ENCODE results near the gene CYB561A3. TPM values are rescaled to one million over a fixed set of nuclear protein-coding genes. Genes with fewer than 3 reads are reported as not detected.
A peak's percentile ranks its signal among the peaks of the same experiment; 100 is the strongest.

CYB561A3 gene, protein sequence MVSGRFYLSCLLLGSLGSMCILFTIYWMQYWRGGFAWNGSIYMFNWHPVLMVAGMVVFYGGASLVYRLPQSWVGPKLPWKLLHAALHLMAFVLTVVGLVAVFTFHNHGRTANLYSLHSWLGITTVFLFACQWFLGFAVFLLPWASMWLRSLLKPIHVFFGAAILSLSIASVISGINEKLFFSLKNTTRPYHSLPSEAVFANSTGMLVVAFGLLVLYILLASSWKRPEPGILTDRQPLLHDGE
- 10 to 100 TPM; 15.0 to 18.5 (median 17.9) TPM for total RNA-seq
- polyA plus RNA-seq = 11.6 TPM
- long read RNA-seq, donor 1, transcript CYB561A3-201 (7 exons, 3,061 nt) = major isoform, 56 of 81 reads
- long read RNA-seq, donor 1, partial matches to known transcripts = 5 of 81 reads
- long read RNA-seq, donor 1, other reads (novel, unspliced or antisense) = 18 of 81 reads
- long read RNA-seq, donor 2, transcript CYB561A3-201 (7 exons, 3,061 nt) = major isoform, 24 of 35 reads
- long read RNA-seq, donor 2, partial matches to known transcripts = 2 of 35 reads
- long read RNA-seq, donor 2, other reads (novel, unspliced or antisense) = 9 of 35 reads
- long read RNA-seq, donor 3, transcript CYB561A3-201 (7 exons, 3,061 nt) = major isoform, 137 of 195 reads
- long read RNA-seq, donor 3, transcript CYB561A3-202 (8 exons, 3,205 nt) = minor isoform, 6 of 195 reads
- long read RNA-seq, donor 3, transcript CYB561A3-203 (7 exons, 1,803 nt) = minor isoform, 7 of 195 reads
- long read RNA-seq, donor 3, partial matches to known transcripts = 10 of 195 reads
- long read RNA-seq, donor 3, other reads (novel, unspliced or antisense) = 34 of 195 reads
- long read RNA-seq, donor 4, transcript CYB561A3-201 (7 exons, 3,061 nt) = major isoform, 18 of 34 reads
- long read RNA-seq, donor 4, partial matches to known transcripts = 2 of 34 reads
- long read RNA-seq, donor 4, other reads (novel, unspliced or antisense) = 12 of 34 reads

- DNase-seq (peak; percentile 92 to 98 (median 96)), ATAC-seq (peak; percentile 98)
- H3K27ac ChIP-seq (ENCODE audit: low read length) = peak within 1 kb of the TSS; percentile 100
- peak within 1 kb of the TSS; percentile 75 for H3K4me3 ChIP-seq (ENCODE audit: low read length)
- H3K27me3 ChIP-seq (ENCODE audit: control insufficient read depth, insufficient read depth) = no peaks in the 10 kb centered on the region
- H3K9me3 ChIP-seq (ENCODE audit: control insufficient read depth, low read length) = no peaks in the 10 kb centered on the region
- intact Hi-C loops (cut with DNase I) = no loop called here
- H3K4me1 ChIP-seq (ENCODE audit: control insufficient read depth, insufficient read depth, low read length) = peaks cover 4% of the 10 kb centered on the region
- under 1% methylated on average over 63 of the region's 63 CpGs for WGBS
These were observed at the start of gene CYB561A3, which contains the start of gene TMEM138 for GRCh38 chr11:61361741-61362541. CYB561A3 (minus strand) TSS chr11:61361882; CDS start chr11:61356713, 5,169 bp downstream. TMEM138 (plus strand) TSS chr11:61362374; CDS start chr11:61364391, 2,017 bp downstream.

- DNase-seq (no peak), ATAC-seq (no peak)
- no peak overlapping the region for H3K4me3 ChIP-seq (ENCODE audit: low read length)
- intact Hi-C loops (cut with DNase I) = no loop called here
- H3K9me3 ChIP-seq (ENCODE audit: control insufficient read depth, low read length) = no peaks in the 10 kb centered on the region
- WGBS = 93% methylated on average over 5 of the region's 5 CpGs
- H3K27me3 ChIP-seq (ENCODE audit: control insufficient read depth, insufficient read depth) = no peaks in the 10 kb centered on the region
- peaks cover 2% of the 10 kb centered on the region for H3K4me1 ChIP-seq (ENCODE audit: control insufficient read depth, insufficient read depth, low read length)
- H3K27ac ChIP-seq (ENCODE audit: low read length) = no peak overlapping the region
These were observed 45.5 kb upstream of the CYB561A3 start for GRCh38 chr11:61406991-61407728.

GRCh38 chr11:61406067-61406466, 44.4 kb upstream of the CYB561A3 start:
- DNase-seq (no peak), ATAC-seq (no peak)
- H3K27ac ChIP-seq (ENCODE audit: low read length) = no peak overlapping the region
- no peak overlapping the region for H3K4me3 ChIP-seq (ENCODE audit: low read length)
- peaks cover 2% of the 10 kb centered on the region for H3K4me1 ChIP-seq (ENCODE audit: control insufficient read depth, insufficient read depth, low read length)
- H3K27me3 ChIP-seq (ENCODE audit: control insufficient read depth, insufficient read depth) = no peaks in the 10 kb centered on the region
- no peaks in the 10 kb centered on the region for H3K9me3 ChIP-seq (ENCODE audit: control insufficient read depth, low read length)
- WGBS = 96% methylated on average over 2 of the region's 2 CpGs
- intact Hi-C loops (cut with DNase I) = no loop called here

GRCh38 chr11:61404641-61405040, 43.0 kb upstream of the CYB561A3 start:
- peak overlapping the region; percentile 21 for H3K27ac ChIP-seq (ENCODE audit: low read length)
- H3K27me3 ChIP-seq (ENCODE audit: control insufficient read depth, insufficient read depth) = no peaks in the 10 kb centered on the region
- H3K9me3 ChIP-seq (ENCODE audit: control insufficient read depth, low read length) = no peaks in the 10 kb centered on the region
- H3K4me1 ChIP-seq (ENCODE audit: control insufficient read depth, insufficient read depth, low read length) = peaks cover 2% of the 10 kb centered on the region
- no peak overlapping the region for H3K4me3 ChIP-seq (ENCODE audit: low read length)
- DNase-seq = no peak
- intact Hi-C loops (cut with DNase I) = no loop called here
- ATAC-seq = no peak
- WGBS = 74% methylated on average over 4 of the region's 4 CpGs

DNA sequence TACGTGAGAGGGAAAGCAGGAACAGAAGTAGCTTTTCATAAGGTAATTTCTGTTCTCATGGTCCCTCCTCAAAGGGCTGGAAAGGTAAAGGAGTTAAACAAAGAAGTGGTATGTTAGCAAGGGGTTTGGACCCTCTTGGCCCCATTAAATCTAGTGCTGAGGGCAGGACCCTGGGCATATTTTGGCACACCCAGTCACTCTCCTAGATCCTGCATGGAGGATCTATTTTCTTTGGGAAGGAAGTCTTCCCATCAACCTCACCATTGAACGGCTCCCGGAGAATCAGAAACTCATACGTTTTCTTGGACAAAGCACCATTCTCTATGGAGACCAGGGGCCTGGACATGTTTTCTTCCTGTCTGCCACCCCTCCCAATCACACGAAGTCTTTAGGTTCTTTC, 42.4 kb upstream of the CYB561A3 start:
- ATAC-seq (no peak), DNase-seq (no peak)
- Histone ChIP-seq H3K27me3 (ENCODE audit: control insufficient read depth, insufficient read depth) (no peaks in the 10 kb centered on the region), H3K4me1 (ENCODE audit: control insufficient read depth, insufficient read depth, low read length) (peaks cover 2% of the 10 kb centered on the region), H3K27ac (ENCODE audit: low read length) (peak overlapping the region; percentile 21), H3K4me3 (ENCODE audit: low read length) (no peak overlapping the region), H3K9me3 (ENCODE audit: control insufficient read depth, low read length) (no peaks in the 10 kb centered on the region)
- intact Hi-C loops (cut with DNase I) = no loop called here
- 56% methylated on average over 5 of the region's 5 CpGs for WGBS

- no peaks in the 10 kb centered on the region for H3K9me3 ChIP-seq (ENCODE audit: control insufficient read depth, low read length)
- peaks cover 2% of the 10 kb centered on the region for H3K4me1 ChIP-seq (ENCODE audit: control insufficient read depth, insufficient read depth, low read length)
- DNase-seq (no peak), ATAC-seq (no peak)
- H3K27ac ChIP-seq (ENCODE audit: low read length) = no peak overlapping the region
- H3K4me3 ChIP-seq (ENCODE audit: low read length) = no peak overlapping the region
- 98% methylated on average over 1 of the region's 1 CpG for WGBS
- intact Hi-C loops (cut with DNase I) = no loop called here
- H3K27me3 ChIP-seq (ENCODE audit: control insufficient read depth, insufficient read depth) = no peaks in the 10 kb centered on the region
These were observed 42.0 kb upstream of the CYB561A3 start for GRCh38 chr11:61403658-61404057.

- no peak for DNase-seq
- ATAC-seq = no peak
- Histone ChIP-seq H3K4me3 (ENCODE audit: low read length) (no peak overlapping the region), H3K27me3 (ENCODE audit: control insufficient read depth, insufficient read depth) (no peaks in the 10 kb centered on the region), H3K9me3 (ENCODE audit: control insufficient read depth, low read length) (no peaks in the 10 kb centered on the region), H3K27ac (ENCODE audit: low read length) (no peak overlapping the region), H3K4me1 (ENCODE audit: control insufficient read depth, insufficient read depth, low read length) (peaks cover 2% of the 10 kb centered on the region)
- intact Hi-C loops (cut with DNase I) = no loop called here
- WGBS = 91% methylated on average over 2 of the region's 2 CpGs
These were observed 39.9 kb upstream of the CYB561A3 start for GRCh38 chr11:61401573-61401972.

DNA sequence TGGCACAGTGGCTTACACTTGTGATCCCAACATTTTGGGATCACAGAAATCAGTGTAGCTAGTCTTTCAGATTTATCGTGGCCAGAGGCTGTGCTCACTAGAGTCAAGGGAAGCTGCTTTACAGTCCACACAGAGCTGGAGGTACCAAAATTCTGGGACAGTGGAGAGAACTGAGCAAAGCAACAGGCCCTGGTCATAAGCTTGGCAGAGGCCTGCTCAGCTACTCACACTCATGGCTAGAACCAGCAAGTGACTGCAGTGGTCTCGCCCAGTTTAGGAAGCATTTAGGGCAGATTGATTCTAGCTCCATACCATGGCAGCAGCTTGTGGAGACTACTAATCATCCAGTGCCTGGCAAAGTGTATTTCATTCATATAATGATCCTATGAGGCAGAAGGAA, 39.5 kb upstream of the CYB561A3 start:
- ATAC-seq (peak in 1 of 2 donors; percentile 18), DNase-seq (no peak)
- Histone ChIP-seq H3K4me1 (ENCODE audit: control insufficient read depth, insufficient read depth, low read length) (peaks cover 2% of the 10 kb centered on the region), H3K27ac (ENCODE audit: low read length) (no peak overlapping the region), H3K4me3 (ENCODE audit: low read length) (no peak overlapping the region), H3K27me3 (ENCODE audit: control insufficient read depth, insufficient read depth) (no peaks in the 10 kb centered on the region), H3K9me3 (ENCODE audit: control insufficient read depth, low read length) (no peaks in the 10 kb centered on the region)
- intact Hi-C loops (cut with DNase I) = no loop called here
- 90% methylated on average over 2 of the region's 2 CpGs for WGBS

- Histone ChIP-seq H3K9me3 (ENCODE audit: control insufficient read depth, low read length) (no peaks in the 10 kb centered on the region), H3K27me3 (ENCODE audit: control insufficient read depth, insufficient read depth) (no peaks in the 10 kb centered on the region), H3K27ac (ENCODE audit: low read length) (no peak overlapping the region), H3K4me3 (ENCODE audit: low read length) (peak overlapping the region; percentile 78), H3K4me1 (ENCODE audit: control insufficient read depth, insufficient read depth, low read length) (no peaks in the 10 kb centered on the region)
- intact Hi-C loops (cut with DNase I) = no loop called here
- DNase-seq (no peak), ATAC-seq (peak; percentile 13 to 21)
- 2% methylated on average over 15 of the region's 15 CpGs for WGBS
These were observed 31.4 kb upstream of the CYB561A3 start for GRCh38 chr11:61392981-61393595.

DNA sequence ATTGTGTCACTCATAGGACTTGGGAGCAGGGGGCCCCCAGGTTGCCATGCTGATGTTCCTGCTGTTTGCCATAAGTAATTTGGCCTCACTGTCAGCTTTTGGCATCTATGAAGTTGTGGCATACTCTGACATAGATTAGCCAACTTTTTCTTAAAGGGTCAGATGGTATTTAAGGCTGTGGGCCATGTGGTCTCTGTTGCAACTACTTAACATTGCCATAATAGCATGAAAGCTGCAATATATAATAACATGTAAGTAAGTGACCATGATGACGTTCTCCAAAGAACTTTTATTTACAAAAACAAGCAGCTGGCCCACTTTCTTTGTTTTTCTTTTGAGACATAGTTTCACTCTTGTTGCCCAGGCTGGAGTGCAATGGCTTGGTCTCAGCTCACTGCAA, 28.5 kb upstream of the CYB561A3 start:
- intact Hi-C loops (cut with DNase I) = no loop called here
- DNase-seq (no peak), ATAC-seq (no peak)
- H3K9me3 ChIP-seq (ENCODE audit: control insufficient read depth, low read length) = no peaks in the 10 kb centered on the region
- no peaks in the 10 kb centered on the region for H3K4me1 ChIP-seq (ENCODE audit: control insufficient read depth, insufficient read depth, low read length)
- H3K4me3 ChIP-seq (ENCODE audit: low read length) = no peak overlapping the region
- no peak overlapping the region for H3K27ac ChIP-seq (ENCODE audit: low read length)
- WGBS = 75% methylated on average over 1 of the region's 1 CpG
- no peaks in the 10 kb centered on the region for H3K27me3 ChIP-seq (ENCODE audit: control insufficient read depth, insufficient read depth)
